ENCODE results near the gene SLC16A8. TPM values are rescaled to one million over a fixed set of nuclear protein-coding genes. Genes with fewer than 3 reads are reported as not detected.

SLC16A8 gene
- total and polyA plus RNA-seq, 2 of the 13 experiments (the other 11 are each of a cell fraction or from before 2014, with no cell fraction given) = not detected

DNA sequence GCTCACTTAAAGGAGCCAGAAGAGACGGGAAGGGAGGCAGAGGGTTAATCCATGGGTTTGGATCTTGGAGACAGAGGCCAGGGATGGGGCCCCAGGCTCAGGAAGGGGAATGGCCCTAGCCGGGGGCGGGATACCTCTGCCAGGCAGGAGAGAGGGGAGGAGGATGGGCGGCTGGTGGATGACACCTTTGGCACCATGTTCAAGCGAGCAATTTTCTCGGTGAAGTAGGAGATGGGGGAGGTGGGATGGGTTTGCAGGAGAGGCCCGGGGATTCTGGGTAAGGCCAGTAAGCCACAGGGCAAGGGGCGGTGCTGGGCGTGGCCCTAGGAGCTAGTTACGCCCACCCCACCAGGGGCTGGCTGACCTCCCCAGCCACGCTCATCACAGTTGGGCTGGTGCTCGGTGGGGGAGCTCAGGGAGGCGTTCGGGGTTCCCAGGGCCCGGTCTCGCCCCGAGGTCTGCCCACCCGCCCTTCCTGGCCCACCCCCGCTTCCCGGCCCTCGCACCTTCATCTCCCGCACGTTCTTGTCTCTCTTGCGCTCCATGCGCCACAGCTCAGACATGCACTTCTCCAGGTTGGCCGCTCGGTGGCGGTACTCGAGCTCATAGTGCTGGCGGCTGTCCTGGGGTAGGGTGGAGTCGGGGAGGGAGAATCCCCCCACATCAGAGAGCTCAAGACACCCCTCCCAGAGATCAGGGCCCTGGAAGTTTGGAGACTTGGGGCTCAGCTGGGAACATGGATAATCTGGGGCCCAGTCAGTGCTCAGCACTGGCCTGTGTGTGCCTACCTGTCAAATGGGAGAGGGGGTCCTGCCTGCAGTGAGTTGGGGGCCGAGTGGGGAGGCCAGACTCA is 13.8 kb upstream of the SLC16A8 start (continued):
- no peak for TF ChIP-seq ZFX (CRISPR knock-in tag; IDR thresholded peaks at IDR 0.05; ENCODE audit: low read depth)
- TF ChIP-seq ZNF704 (CRISPR knock-in tag; IDR thresholded peaks at IDR 0.05; ENCODE audit: borderline replicate concordance) = no peak
- no peak for TF ChIP-seq NFKBIZ (CRISPR knock-in tag; IDR thresholded peaks at IDR 0.05)
- TF ChIP-seq, protein P1, sequence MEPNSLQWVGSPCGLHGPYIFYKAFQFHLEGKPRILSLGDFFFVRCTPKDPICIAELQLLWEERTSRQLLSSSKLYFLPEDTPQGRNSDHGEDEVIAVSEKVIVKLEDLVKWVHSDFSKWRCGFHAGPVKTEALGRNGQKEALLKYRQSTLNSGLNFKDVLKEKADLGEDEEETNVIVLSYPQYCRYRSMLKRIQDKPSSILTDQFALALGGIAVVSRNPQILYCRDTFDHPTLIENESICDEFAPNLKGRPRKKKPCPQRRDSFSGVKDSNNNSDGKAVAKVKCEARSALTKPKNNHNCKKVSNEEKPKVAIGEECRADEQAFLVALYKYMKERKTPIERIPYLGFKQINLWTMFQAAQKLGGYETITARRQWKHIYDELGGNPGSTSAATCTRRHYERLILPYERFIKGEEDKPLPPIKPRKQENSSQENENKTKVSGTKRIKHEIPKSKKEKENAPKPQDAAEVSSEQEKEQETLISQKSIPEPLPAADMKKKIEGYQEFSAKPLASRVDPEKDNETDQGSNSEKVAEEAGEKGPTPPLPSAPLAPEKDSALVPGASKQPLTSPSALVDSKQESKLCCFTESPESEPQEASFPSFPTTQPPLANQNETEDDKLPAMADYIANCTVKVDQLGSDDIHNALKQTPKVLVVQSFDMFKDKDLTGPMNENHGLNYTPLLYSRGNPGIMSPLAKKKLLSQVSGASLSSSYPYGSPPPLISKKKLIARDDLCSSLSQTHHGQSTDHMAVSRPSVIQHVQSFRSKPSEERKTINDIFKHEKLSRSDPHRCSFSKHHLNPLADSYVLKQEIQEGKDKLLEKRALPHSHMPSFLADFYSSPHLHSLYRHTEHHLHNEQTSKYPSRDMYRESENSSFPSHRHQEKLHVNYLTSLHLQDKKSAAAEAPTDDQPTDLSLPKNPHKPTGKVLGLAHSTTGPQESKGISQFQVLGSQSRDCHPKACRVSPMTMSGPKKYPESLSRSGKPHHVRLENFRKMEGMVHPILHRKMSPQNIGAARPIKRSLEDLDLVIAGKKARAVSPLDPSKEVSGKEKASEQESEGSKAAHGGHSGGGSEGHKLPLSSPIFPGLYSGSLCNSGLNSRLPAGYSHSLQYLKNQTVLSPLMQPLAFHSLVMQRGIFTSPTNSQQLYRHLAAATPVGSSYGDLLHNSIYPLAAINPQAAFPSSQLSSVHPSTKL (CRISPR knock-in tag; IDR thresholded peaks at IDR 0.05) = no peak
- TF ChIP-seq POLR2A (IDR thresholded peaks at IDR 0.05; ENCODE audit: insufficient read depth in 1 of 2, low read depth in 2 of 2, low read length in 2 of 2) = no peak
- TF ChIP-seq NBN (conservative IDR thresholded peaks at IDR 0.05) = no peak
- TF ChIP-seq ZNF530 (CRISPR knock-in tag; IDR thresholded peaks at IDR 0.05; ENCODE audit: low read depth) = no peak
- TF ChIP-seq, protein P2, sequence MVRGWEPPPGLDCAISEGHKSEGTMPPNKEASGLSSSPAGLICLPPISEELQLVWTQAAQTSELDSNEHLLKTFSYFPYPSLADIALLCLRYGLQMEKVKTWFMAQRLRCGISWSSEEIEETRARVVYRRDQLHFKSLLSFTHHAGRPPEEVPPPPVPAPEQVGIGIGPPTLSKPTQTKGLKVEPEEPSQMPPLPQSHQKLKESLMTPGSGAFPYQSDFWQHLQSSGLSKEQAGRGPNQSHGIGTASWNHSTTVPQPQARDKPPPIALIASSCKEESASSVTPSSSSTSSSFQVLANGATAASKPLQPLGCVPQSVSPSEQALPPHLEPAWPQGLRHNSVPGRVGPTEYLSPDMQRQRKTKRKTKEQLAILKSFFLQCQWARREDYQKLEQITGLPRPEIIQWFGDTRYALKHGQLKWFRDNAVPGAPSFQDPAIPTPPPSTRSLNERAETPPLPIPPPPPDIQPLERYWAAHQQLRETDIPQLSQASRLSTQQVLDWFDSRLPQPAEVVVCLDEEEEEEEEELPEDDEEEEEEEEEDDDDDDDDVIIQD (CRISPR knock-in tag; IDR thresholded peaks at IDR 0.05; ENCODE audit: low read depth) = no peak
- no peak for TF ChIP-seq ZNF616 (CRISPR knock-in tag; IDR thresholded peaks at IDR 0.05; ENCODE audit: low read depth)
